CD1c-positive myeloid dendritic cell (primary cell): ENCODE data around the gene PRKX.
"Not testable (repeated sequence)": the region's sequence is repeated elsewhere in the genome, so short reads cannot be mapped to it uniquely, and the experiment has no call there.

Experiments used
- DNase-seq: peaks from one replicate; pipeline ENCODE4 v3.0.0-alpha.2; 2016; ENCODE audit errors: extremely low spot score

PRKX gene

GRCh38 chrX:3711331-3711917 lies 2.0 kb downstream of the PRKX start:
- no peak for DNase-seq

GRCh38 chrX:3707673-3708274 lies 5.7 kb downstream of the PRKX start:
- not testable (repeated sequence) for DNase-seq

- no peak for DNase-seq
Measured at GRCh38 chrX:3706481-3706880, 7.0 kb downstream of the PRKX start.

GRCh38 chrX:3703251-3703650 lies 10.2 kb downstream of the PRKX start:
- DNase-seq: not testable (repeated sequence)

GRCh38 chrX:3702095-3702494 lies 11.4 kb downstream of the PRKX start:
- not testable (repeated sequence) for DNase-seq

- DNase-seq: not testable (repeated sequence)
Measured at GRCh38 chrX:3701445-3701928, 12.0 kb downstream of the PRKX start.

- DNase-seq: peak; percentile 52
Measured at GRCh38 chrX:3699821-3700381, 13.5 kb downstream of the PRKX start.

- DNase-seq: no peak
Measured at GRCh38 chrX:3697701-3698279, 15.7 kb downstream of the PRKX start.

GRCh38 chrX:3697220-3697684 lies 16.2 kb downstream of the PRKX start:
- no peak for DNase-seq

- no peak for DNase-seq
Measured at GRCh38 chrX:3695536-3695935, 17.9 kb downstream of the PRKX start.

GRCh38 chrX:3690140-3690539 lies 23.3 kb downstream of the PRKX start:
- DNase-seq: no peak

- DNase-seq: not testable (repeated sequence)
Measured at GRCh38 chrX:3683236-3683635, 30.2 kb downstream of the PRKX start.

GRCh38 chrX:3680459-3680858 lies 33.0 kb downstream of the PRKX start:
- DNase-seq: no peak

- DNase-seq: no peak
Measured at GRCh38 chrX:3679669-3680068, 33.8 kb downstream of the PRKX start.

- no peak for DNase-seq
Measured at GRCh38 chrX:3678328-3678727, 35.1 kb downstream of the PRKX start.

GRCh38 chrX:3674881-3675280 lies 38.6 kb downstream of the PRKX start:
- peak; percentile 28 for DNase-seq

- DNase-seq: no peak
Measured at GRCh38 chrX:3669841-3670475, 43.5 kb downstream of the PRKX start.

- DNase-seq: no peak
Measured at GRCh38 chrX:3666975-3667374, 46.5 kb downstream of the PRKX start.

GRCh38 chrX:3664921-3665320 lies 48.5 kb downstream of the PRKX start:
- DNase-seq: no peak

- peak; percentile 60 for DNase-seq
Measured at GRCh38 chrX:3663576-3664250, 49.7 kb downstream of the PRKX start.

GRCh38 chrX:3659761-3660160 lies 53.7 kb downstream of the PRKX start:
- no peak for DNase-seq

- no peak for DNase-seq
Measured at GRCh38 chrX:3655181-3655580, 58.3 kb downstream of the PRKX start.
